GM21717 (cell line): Measurements from ENCODE around the gene LIN28A.

Experiments used
- ATAC-seq: cut with Tn5 transposase; IDR thresholded peaks from one replicate; pipeline ENCODE4 v1.9.1; 2021; ENCODE audit warnings: mild to moderate bottlenecking, moderate library complexity; ENCODE audit not compliant: unreplicated experiment

The LIN28A gene

GRCh38 chr1:26477446-26478152 lies 67.0 kb downstream of the LIN28A start:
- ATAC-seq, result no peak

GRCh38 chr1:26478159-26478558 lies 67.5 kb downstream of the LIN28A start:
- no peak for ATAC-seq

GRCh38 chr1:26478988-26479387 lies 68.4 kb downstream of the LIN28A start:
- no peak for ATAC-seq
